C4-2B (cell line): Measurements from ENCODE around the gene VSX2.

Experiments used
- H3K27ac ChIP-seq: fragments of 450-650 bp; 2 replicates; pipeline ENCODE4 v1.5.1; 2017
- CTCF ChIP-seq: fragments of 450-650 bp; conservative IDR thresholded peaks from 2 replicates; pipeline ENCODE4 v1.5.1; 2017; ENCODE audit warnings: mild to moderate bottlenecking
- ZFX ChIP-seq: fragments of 450-650 bp; IDR thresholded peaks from 2 replicates; pipeline ENCODE4 v1.6.1; 2017

Gene VSX2

GRCh38 chr14:74242021-74242779, 3.0 kb downstream of the VSX2 start:
- TF ChIP-seq CTCF = no peak
- no peak for TF ChIP-seq ZFX
- H3K27ac ChIP-seq = no peak overlapping the region

GRCh38 chr14:74242780-74243042, 3.5 kb downstream of the VSX2 start:
- no peak for TF ChIP-seq CTCF
- no peak for TF ChIP-seq ZFX
- H3K27ac ChIP-seq = no peak overlapping the region

GRCh38 chr14:74243051-74243450, 3.8 kb downstream of the VSX2 start:
- H3K27ac ChIP-seq = no peak overlapping the region
- no peak for TF ChIP-seq CTCF
- no peak for TF ChIP-seq ZFX

- TF ChIP-seq ZFX (no peak), CTCF (no peak)
- no peak overlapping the region for H3K27ac ChIP-seq
Observed at GRCh38 chr14:74244115-74244514, 4.9 kb downstream of the VSX2 start.

- TF ChIP-seq ZFX (no peak), CTCF (no peak)
- H3K27ac ChIP-seq = no peak overlapping the region
Observed at GRCh38 chr14:74245292-74245691, 6.0 kb downstream of the VSX2 start.

- TF ChIP-seq ZFX (no peak), CTCF (no peak)
- H3K27ac ChIP-seq = no peak overlapping the region
Observed at GRCh38 chr14:74246542-74246941, 7.3 kb downstream of the VSX2 start.

- no peak overlapping the region for H3K27ac ChIP-seq
- no peak for TF ChIP-seq ZFX
- no peak for TF ChIP-seq CTCF
Observed at GRCh38 chr14:74248017-74248416, 8.8 kb downstream of the VSX2 start.
